Astrocyte (in vitro differentiated cells and primary cell): ENCODE results near the gene CHCHD3. TPM values are rescaled to one million over a fixed set of nuclear protein-coding genes. Genes with fewer than 3 reads are reported as not detected.

Experiments used
- DNase-seq: peaks from one replicate; pipeline ENCODE4 v3.0.0-alpha.2; 2010; ENCODE audit warnings: low read depth
- FAIRE-seq: peaks from 2 replicates; lab custom pipeline; 2011; peaks lifted over from hg19 to GRCh38; lab: Jason Lieb, UNC
- H2AFZ ChIP-seq: 2 replicates; pipeline ENCODE4 v1.6.0; 2012; ENCODE audit warnings: low read depth, low read length, inconsistent platforms
- H3K27ac ChIP-seq: 2 replicates; pipeline ENCODE4 v1.5.1; 2011; ENCODE audit warnings: low read depth, low read length, inconsistent platforms
- H3K27me3 ChIP-seq: 2 replicates; pipeline ENCODE4 v1.6.0; 2011; ENCODE audit warnings: low read length, inconsistent platforms; ENCODE audit not compliant: insufficient read depth
- H3K36me3 ChIP-seq: 2 replicates; pipeline ENCODE4 v1.5.1; 2011; ENCODE audit warnings: low read length, inconsistent platforms; ENCODE audit not compliant: insufficient read depth
- H3K4me1 ChIP-seq: 2 replicates; pipeline ENCODE4 v1.5.1; 2011; ENCODE audit warnings: low read length, inconsistent platforms; ENCODE audit not compliant: insufficient read depth
- H3K4me2 ChIP-seq: 2 replicates; pipeline ENCODE4 v1.6.0; 2012; ENCODE audit warnings: low read length, inconsistent platforms
- H3K4me3 ChIP-seq: 2 replicates; pipeline ENCODE4 v1.5.1; 2011; ENCODE audit warnings: low read depth, mild to moderate bottlenecking, low read length, inconsistent platforms; ENCODE audit not compliant: insufficient read depth
- H3K79me2 ChIP-seq: 2 replicates; pipeline ENCODE4 v1.6.0; 2012; ENCODE audit warnings: mild to moderate bottlenecking, low read length, inconsistent platforms; ENCODE audit not compliant: insufficient read depth
- H3K9ac ChIP-seq: 2 replicates; pipeline ENCODE4 v1.6.0; 2012; ENCODE audit warnings: mild to moderate bottlenecking, low read length, inconsistent platforms
- H3K9me3 ChIP-seq: 2 replicates; pipeline ENCODE4 v1.5.1; 2012; ENCODE audit warnings: low read depth, mild to moderate bottlenecking, low read length, inconsistent platforms; ENCODE audit not compliant: insufficient read depth
- H4K20me1 ChIP-seq: 2 replicates; pipeline ENCODE4 v1.6.0; 2012; ENCODE audit warnings: low read length, inconsistent platforms; ENCODE audit not compliant: insufficient read depth
- H3K27ac Mint-ChIP-seq: one replicate; pipeline ENCODE4 v1.8.0; 2021; ENCODE audit warnings: mild to moderate bottlenecking, mixed read lengths; ENCODE audit not compliant: unreplicated experiment
- H3K27me3 Mint-ChIP-seq: one replicate; pipeline ENCODE4 v1.8.0; 2021; ENCODE audit warnings: low read depth, mixed read lengths; ENCODE audit not compliant: unreplicated experiment
- H3K36me3 Mint-ChIP-seq: one replicate; pipeline ENCODE4 v1.8.0; 2021; ENCODE audit warnings: low read depth, mixed read lengths; ENCODE audit not compliant: unreplicated experiment
- H3K4me1 Mint-ChIP-seq: one replicate; pipeline ENCODE4 v1.8.0; 2021; ENCODE audit warnings: low read depth, mixed read lengths; ENCODE audit not compliant: unreplicated experiment
- H3K4me3 Mint-ChIP-seq: one replicate; pipeline ENCODE4 v1.8.0; 2021; ENCODE audit warnings: mild to moderate bottlenecking, moderate library complexity, mixed read lengths; ENCODE audit not compliant: unreplicated experiment
- H3K9me3 Mint-ChIP-seq: one replicate; pipeline ENCODE4 v1.8.0; 2021; ENCODE audit warnings: mild to moderate bottlenecking, mixed read lengths; ENCODE audit not compliant: unreplicated experiment
- EZH2 ChIP-seq: IDR thresholded peaks from 2 replicates; pipeline ENCODE4 v1.6.1; 2012; ENCODE audit warnings: mild to moderate bottlenecking, low read length, inconsistent platforms; ENCODE audit not compliant: insufficient read depth
- total RNA-seq: library from RNA; stranded (reverse); gene quantifications from 2 replicates; pipeline ENCODE4 v1.2.1, GENCODE V29; 2021
- TF ChIP-seq, protein P1 (sequence below): IDR thresholded peaks from 2 replicates; pipeline ENCODE4 v1.5.1; 2011; ENCODE audit warnings: low read depth, mild to moderate bottlenecking, inconsistent platforms, low read length, moderate library complexity; ENCODE audit not compliant: insufficient read depth

Gene CHCHD3
- total RNA-seq, 1 donor from 2014 or later, result 63.1 TPM

DNA sequence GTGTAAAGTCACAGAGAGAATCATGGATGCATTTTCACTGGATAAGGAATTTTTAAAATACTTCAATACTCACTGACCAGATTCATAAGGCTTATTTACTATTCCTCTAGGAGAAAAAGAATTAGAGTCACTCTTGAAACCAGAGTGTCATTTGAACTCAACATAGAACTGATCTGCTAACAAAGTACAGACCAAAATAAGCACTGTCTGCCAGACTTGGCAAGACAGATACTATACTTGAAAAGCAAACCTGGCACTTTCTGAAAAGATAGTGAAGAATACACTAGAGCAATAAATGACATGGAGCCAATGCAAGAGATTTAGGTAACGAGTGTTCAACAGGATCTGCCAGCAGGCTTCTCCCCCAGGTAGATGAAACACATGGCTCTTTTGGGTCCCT is 215.3 kb downstream of the CHCHD3 start:
- no peak overlapping the region for H3K27ac Mint-ChIP-seq
- peaks cover 8% of the 10 kb centered on the region for H3K36me3 Mint-ChIP-seq
- H3K27me3 ChIP-seq, result no peaks in the 10 kb centered on the region
- no peaks in the 10 kb centered on the region for H3K9me3 ChIP-seq
- H3K4me3 Mint-ChIP-seq, result no peak overlapping the region
- no peaks in the 10 kb centered on the region for H3K4me1 Mint-ChIP-seq
- H3K27me3 Mint-ChIP-seq, result no peaks in the 10 kb centered on the region
- H3K4me3 ChIP-seq, result no peak overlapping the region
- no peak for TF ChIP-seq EZH2
- TF ChIP-seq, protein P1, sequence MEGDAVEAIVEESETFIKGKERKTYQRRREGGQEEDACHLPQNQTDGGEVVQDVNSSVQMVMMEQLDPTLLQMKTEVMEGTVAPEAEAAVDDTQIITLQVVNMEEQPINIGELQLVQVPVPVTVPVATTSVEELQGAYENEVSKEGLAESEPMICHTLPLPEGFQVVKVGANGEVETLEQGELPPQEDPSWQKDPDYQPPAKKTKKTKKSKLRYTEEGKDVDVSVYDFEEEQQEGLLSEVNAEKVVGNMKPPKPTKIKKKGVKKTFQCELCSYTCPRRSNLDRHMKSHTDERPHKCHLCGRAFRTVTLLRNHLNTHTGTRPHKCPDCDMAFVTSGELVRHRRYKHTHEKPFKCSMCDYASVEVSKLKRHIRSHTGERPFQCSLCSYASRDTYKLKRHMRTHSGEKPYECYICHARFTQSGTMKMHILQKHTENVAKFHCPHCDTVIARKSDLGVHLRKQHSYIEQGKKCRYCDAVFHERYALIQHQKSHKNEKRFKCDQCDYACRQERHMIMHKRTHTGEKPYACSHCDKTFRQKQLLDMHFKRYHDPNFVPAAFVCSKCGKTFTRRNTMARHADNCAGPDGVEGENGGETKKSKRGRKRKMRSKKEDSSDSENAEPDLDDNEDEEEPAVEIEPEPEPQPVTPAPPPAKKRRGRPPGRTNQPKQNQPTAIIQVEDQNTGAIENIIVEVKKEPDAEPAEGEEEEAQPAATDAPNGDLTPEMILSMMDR, result no peak
- H3K9ac ChIP-seq, result no peak overlapping the region
- H3K9me3 Mint-ChIP-seq, result peaks cover 5% of the 10 kb centered on the region
- peaks cover 4% of the 10 kb centered on the region for H3K4me1 ChIP-seq
- no peaks in the 10 kb centered on the region for H4K20me1 ChIP-seq
- no peak for FAIRE-seq
- H3K79me2 ChIP-seq, result no peaks in the 10 kb centered on the region
- H3K27ac ChIP-seq, result no peak overlapping the region
- no peak for DNase-seq
- no peak overlapping the region for H2AFZ ChIP-seq
- no peaks in the 10 kb centered on the region for H3K36me3 ChIP-seq
- no peak overlapping the region for H3K4me2 ChIP-seq

DNA sequence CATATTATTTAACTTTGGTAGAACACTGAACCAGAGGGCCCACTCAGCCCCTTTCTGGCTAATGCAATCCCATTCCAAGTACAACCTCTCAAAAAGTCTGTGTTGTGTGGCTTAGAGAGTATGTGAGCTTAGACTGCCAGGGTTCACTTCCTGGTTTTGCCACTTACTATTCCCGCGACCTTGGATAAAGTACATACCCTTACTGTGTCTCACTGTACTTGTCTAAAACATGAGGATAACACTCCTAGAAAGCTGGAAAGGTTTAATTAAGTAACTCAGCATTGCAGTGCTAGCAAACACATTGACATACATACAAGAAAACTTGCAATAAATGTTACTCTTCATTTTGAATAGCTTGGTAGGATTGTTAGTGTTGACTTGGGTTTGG is 215.8 kb downstream of the CHCHD3 start:
- Mint-ChIP-seq H3K4me3 (no peak overlapping the region), H3K27me3 (no peaks in the 10 kb centered on the region)

More for the DNA sequence above, 215.8 kb downstream of the CHCHD3 start:
- H3K9ac ChIP-seq, result no peak overlapping the region
- no peak for FAIRE-seq
- H3K4me1 ChIP-seq, result peaks cover 4% of the 10 kb centered on the region
- H3K4me2 ChIP-seq, result no peak overlapping the region
- H3K4me1 Mint-ChIP-seq, result no peaks in the 10 kb centered on the region
- DNase-seq, result no peak
- H3K9me3 ChIP-seq, result no peaks in the 10 kb centered on the region
- no peaks in the 10 kb centered on the region for H4K20me1 ChIP-seq
- no peak for TF ChIP-seq EZH2
- TF ChIP-seq, protein P1, result no peak
- H3K9me3 Mint-ChIP-seq, result peaks cover 5% of the 10 kb centered on the region
- H3K27ac ChIP-seq, result no peak overlapping the region
- no peaks in the 10 kb centered on the region for H3K27me3 ChIP-seq
- H3K36me3 Mint-ChIP-seq, result peaks cover 10% of the 10 kb centered on the region
- no peaks in the 10 kb centered on the region for H3K36me3 ChIP-seq
- H2AFZ ChIP-seq, result no peak overlapping the region
- H3K27ac Mint-ChIP-seq, result no peak overlapping the region
- no peak overlapping the region for H3K4me3 ChIP-seq
- H3K79me2 ChIP-seq, result no peaks in the 10 kb centered on the region
